ENCODE results near the gene KCNA5.

GRCh38 chr12:5076761-5077160, 33.1 kb downstream of the KCNA5 start:
- TF ChIP-seq, protein P1, sequence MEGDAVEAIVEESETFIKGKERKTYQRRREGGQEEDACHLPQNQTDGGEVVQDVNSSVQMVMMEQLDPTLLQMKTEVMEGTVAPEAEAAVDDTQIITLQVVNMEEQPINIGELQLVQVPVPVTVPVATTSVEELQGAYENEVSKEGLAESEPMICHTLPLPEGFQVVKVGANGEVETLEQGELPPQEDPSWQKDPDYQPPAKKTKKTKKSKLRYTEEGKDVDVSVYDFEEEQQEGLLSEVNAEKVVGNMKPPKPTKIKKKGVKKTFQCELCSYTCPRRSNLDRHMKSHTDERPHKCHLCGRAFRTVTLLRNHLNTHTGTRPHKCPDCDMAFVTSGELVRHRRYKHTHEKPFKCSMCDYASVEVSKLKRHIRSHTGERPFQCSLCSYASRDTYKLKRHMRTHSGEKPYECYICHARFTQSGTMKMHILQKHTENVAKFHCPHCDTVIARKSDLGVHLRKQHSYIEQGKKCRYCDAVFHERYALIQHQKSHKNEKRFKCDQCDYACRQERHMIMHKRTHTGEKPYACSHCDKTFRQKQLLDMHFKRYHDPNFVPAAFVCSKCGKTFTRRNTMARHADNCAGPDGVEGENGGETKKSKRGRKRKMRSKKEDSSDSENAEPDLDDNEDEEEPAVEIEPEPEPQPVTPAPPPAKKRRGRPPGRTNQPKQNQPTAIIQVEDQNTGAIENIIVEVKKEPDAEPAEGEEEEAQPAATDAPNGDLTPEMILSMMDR (IDR thresholded peaks at IDR 0.05 in 8 of 11, conservative IDR thresholded peaks at IDR 0.05 in 3 of 11), result no peak
- TF ChIP-seq POLR2AphosphoS5 (IDR thresholded peaks at IDR 0.05), result no peak

Data from spleen (tissue), 7 donors.